GM12878 (cell line): ENCODE data around the gene ATL3.

Experiments used
- CEBPB ChIP-seq, 2 experiments: fragments of 150-350 bp in 1 of 2; IDR thresholded peaks; 2 replicates each; pipeline ENCODE4 v1.6.1; 2012 to 2014; ENCODE audit warnings: low read depth in 2 of 2, low read length in 2 of 2, borderline replicate concordance in 1 of 2, inconsistent platforms in 1 of 2
- CTCF ChIP-seq, 3 experiments: IDR thresholded peaks in 2 of 3; conservative IDR thresholded peaks in 1 of 3; 2 replicates each; pipeline ENCODE4 v1.5.1; 2011; ENCODE audit warnings: low read depth in 3 of 3, low read length in 3 of 3, mild to moderate bottlenecking in 3 of 3, control low read depth in 2 of 3, moderate library complexity in 2 of 3, inconsistent platforms in 1 of 3, mixed read lengths in 1 of 3; ENCODE audit not compliant: control insufficient read depth in 2 of 3, insufficient read depth in 1 of 3; ENCODE audit errors: extremely low read depth in 1 of 3
- DPF2 ChIP-seq: fragments of 450-650 bp; IDR thresholded peaks from 2 replicates; pipeline ENCODE4 v1.6.1; 2017; ENCODE audit warnings: mild to moderate bottlenecking
- EZH2 ChIP-seq: IDR thresholded peaks from 2 replicates; pipeline ENCODE4 v1.6.1; 2012; ENCODE audit warnings: low read depth, mild to moderate bottlenecking, control low read depth, inconsistent platforms, low read length, borderline replicate concordance; ENCODE audit not compliant: control insufficient read depth
- HDAC6 ChIP-seq: fragments of 200-600 bp; sonication (generic); IDR thresholded peaks from one replicate; pipeline ENCODE4 v1.8.0; 2017; ENCODE audit warnings: antibody characterized with exemption; ENCODE audit not compliant: unreplicated experiment
- NFYA ChIP-seq: IDR thresholded peaks from 2 replicates; pipeline ENCODE4 v1.6.1; 2011; ENCODE audit warnings: low read depth, mild to moderate bottlenecking, low read length, improper control_type of control experiment, borderline replicate concordance
- RAD21 ChIP-seq: IDR thresholded peaks from 2 replicates; pipeline ENCODE4 v1.6.1; 2011; ENCODE audit warnings: mild to moderate bottlenecking, low read depth, low read length, moderate library complexity; ENCODE audit not compliant: insufficient read depth

- no peak for TF ChIP-seq CTCF (IDR thresholded peaks at IDR 0.05 in 2 of 3, conservative IDR thresholded peaks at IDR 0.05 in 1 of 3; ENCODE audit: control insufficient read depth in 2 of 3, extremely low read depth in 1 of 3, insufficient read depth in 1 of 3, low read depth in 3 of 3, low read length in 3 of 3)
- TF ChIP-seq RAD21 = no peak
- no peak for TF ChIP-seq DPF2
- TF ChIP-seq EZH2 = no peak
- TF ChIP-seq NFYA = no peak
- no peak for TF ChIP-seq HDAC6
- no peak for TF ChIP-seq CEBPB (IDR thresholded peaks at IDR 0.05; ENCODE audit: borderline replicate concordance in 1 of 2, low read depth in 2 of 2, low read length in 2 of 2)
These were observed 42.6 kb upstream of the ATL3 start for GRCh38 chr11:63713766-63714165.
